ENCODE results near the gene C10orf143. TPM values are rescaled to one million over a fixed set of nuclear protein-coding genes. Genes with fewer than 3 reads are reported as not detected.
"Not testable (repeated sequence)": the region's sequence is repeated elsewhere in the genome, so short reads cannot be mapped to it uniquely, and the experiment has no call there.

C10orf143 gene
- total RNA-seq, 1 donor from 2014 or later = 2.5 TPM

GRCh38 chr10:130026670-130027456 lies 83.8 kb downstream of the C10orf143 start:
- H3K9me3 Mint-ChIP-seq = no peaks in the 10 kb centered on the region
- no peaks in the 10 kb centered on the region for H3K27me3 Mint-ChIP-seq
- H3K36me3 Mint-ChIP-seq (ENCODE audit: low read depth) = no peaks in the 10 kb centered on the region
- no peak overlapping the region for H3K4me3 Mint-ChIP-seq
- intact Hi-C loops (cut with micrococcal nuclease) = no loop called here
- DNase-seq = no peak
- no peak overlapping the region for H3K27ac Mint-ChIP-seq
- H3K4me1 Mint-ChIP-seq = no peaks in the 10 kb centered on the region

GRCh38 chr10:130025811-130026485 lies 84.7 kb downstream of the C10orf143 start:
- H3K4me1 Mint-ChIP-seq = peaks cover 2% of the 10 kb centered on the region
- no peaks in the 10 kb centered on the region for H3K36me3 Mint-ChIP-seq (ENCODE audit: low read depth)
- no peak overlapping the region for H3K4me3 Mint-ChIP-seq
- no peaks in the 10 kb centered on the region for H3K27me3 Mint-ChIP-seq
- no peaks in the 10 kb centered on the region for H3K9me3 Mint-ChIP-seq
- intact Hi-C loops (cut with micrococcal nuclease) = no loop called here
- H3K27ac Mint-ChIP-seq = no peak overlapping the region
- DNase-seq = no peak

GRCh38 chr10:130025326-130025725 lies 85.3 kb downstream of the C10orf143 start:
- no peaks in the 10 kb centered on the region for H3K9me3 Mint-ChIP-seq

GRCh38 chr10:130024779-130025325 lies 85.8 kb downstream of the C10orf143 start:
- Mint-ChIP-seq H3K4me3 (no peak overlapping the region), H3K4me1 (peaks cover 2% of the 10 kb centered on the region), H3K9me3 (no peaks in the 10 kb centered on the region), H3K36me3 (ENCODE audit: low read depth) (no peaks in the 10 kb centered on the region), H3K27ac (no peak overlapping the region), H3K27me3 (no peaks in the 10 kb centered on the region)
- intact Hi-C loops (cut with micrococcal nuclease) = no loop called here
- DNase-seq = no peak

More at GRCh38 chr10:130025326-130025725, 85.3 kb downstream of the C10orf143 start:
- peaks cover 2% of the 10 kb centered on the region for H3K4me1 Mint-ChIP-seq
- intact Hi-C loops (cut with micrococcal nuclease) = no loop called here
- no peak overlapping the region for H3K27ac Mint-ChIP-seq
- DNase-seq = no peak
- H3K27me3 Mint-ChIP-seq = no peaks in the 10 kb centered on the region
- no peaks in the 10 kb centered on the region for H3K36me3 Mint-ChIP-seq (ENCODE audit: low read depth)
- no peak overlapping the region for H3K4me3 Mint-ChIP-seq

- H3K36me3 Mint-ChIP-seq (ENCODE audit: low read depth); H3K4me1 Mint-ChIP-seq; H3K27ac Mint-ChIP-seq; DNase-seq; H3K27me3 Mint-ChIP-seq; H3K4me3 Mint-ChIP-seq; H3K9me3 Mint-ChIP-seq; intact Hi-C loops (cut with micrococcal nuclease): not testable (repeated sequence)
These were observed 86.3 kb downstream of the C10orf143 start for GRCh38 chr10:130024326-130024725.

GRCh38 chr10:130023454-130024230 lies 87.0 kb downstream of the C10orf143 start:
- no peak overlapping the region for H3K27ac Mint-ChIP-seq
- intact Hi-C loops (cut with micrococcal nuclease) = no loop called here
- no peaks in the 10 kb centered on the region for H3K36me3 Mint-ChIP-seq (ENCODE audit: low read depth)
- H3K27me3 Mint-ChIP-seq = no peaks in the 10 kb centered on the region
- no peak overlapping the region for H3K4me3 Mint-ChIP-seq
- H3K4me1 Mint-ChIP-seq = peaks cover 2% of the 10 kb centered on the region
- H3K9me3 Mint-ChIP-seq = no peaks in the 10 kb centered on the region
- DNase-seq = no peak

GRCh38 chr10:130022511-130023299 lies 87.9 kb downstream of the C10orf143 start:
- no peak for DNase-seq
- peaks cover 8% of the 10 kb centered on the region for H3K4me1 Mint-ChIP-seq
- H3K4me3 Mint-ChIP-seq = no peak overlapping the region
- intact Hi-C loops (cut with micrococcal nuclease) = no loop called here
- H3K9me3 Mint-ChIP-seq = no peaks in the 10 kb centered on the region
- H3K27me3 Mint-ChIP-seq = no peaks in the 10 kb centered on the region
- no peak overlapping the region for H3K27ac Mint-ChIP-seq
- no peaks in the 10 kb centered on the region for H3K36me3 Mint-ChIP-seq (ENCODE audit: low read depth)

- no peaks in the 10 kb centered on the region for H3K9me3 Mint-ChIP-seq
- no peak for DNase-seq
- H3K27ac Mint-ChIP-seq = no peak overlapping the region
- no peaks in the 10 kb centered on the region for H3K27me3 Mint-ChIP-seq
- H3K4me3 Mint-ChIP-seq = no peak overlapping the region
- no peaks in the 10 kb centered on the region for H3K36me3 Mint-ChIP-seq (ENCODE audit: low read depth)
- H3K4me1 Mint-ChIP-seq = peaks cover 8% of the 10 kb centered on the region
- intact Hi-C loops (cut with micrococcal nuclease) = no loop called here
These were observed 88.5 kb downstream of the C10orf143 start for GRCh38 chr10:130022086-130022485.

- intact Hi-C loops (cut with micrococcal nuclease) = no loop called here
These were observed 89.2 kb downstream of the C10orf143 start for GRCh38 chr10:130021383-130021950.

GRCh38 chr10:130020651-130021382 lies 89.8 kb downstream of the C10orf143 start:
- H3K9me3 Mint-ChIP-seq = no peaks in the 10 kb centered on the region
- H3K4me3 Mint-ChIP-seq = no peak overlapping the region
- peaks cover 8% of the 10 kb centered on the region for H3K4me1 Mint-ChIP-seq
- H3K27ac Mint-ChIP-seq = peak overlapping the region; percentile 58
- no peaks in the 10 kb centered on the region for H3K27me3 Mint-ChIP-seq
- intact Hi-C loops (cut with micrococcal nuclease) = no loop called here
- H3K36me3 Mint-ChIP-seq (ENCODE audit: low read depth) = no peaks in the 10 kb centered on the region
- no peak for DNase-seq

More at GRCh38 chr10:130021383-130021950, 89.2 kb downstream of the C10orf143 start:
- H3K4me1 Mint-ChIP-seq = peaks cover 8% of the 10 kb centered on the region
- no peaks in the 10 kb centered on the region for H3K27me3 Mint-ChIP-seq
- no peak for DNase-seq
- H3K36me3 Mint-ChIP-seq (ENCODE audit: low read depth) = no peaks in the 10 kb centered on the region
- H3K27ac Mint-ChIP-seq = no peak overlapping the region
- H3K4me3 Mint-ChIP-seq = no peak overlapping the region
- no peaks in the 10 kb centered on the region for H3K9me3 Mint-ChIP-seq

- no peaks in the 10 kb centered on the region for H3K27me3 Mint-ChIP-seq
- H3K4me1 Mint-ChIP-seq = peaks cover 8% of the 10 kb centered on the region
- intact Hi-C loops (cut with micrococcal nuclease) = no loop called here
These were observed 91.9 kb downstream of the C10orf143 start for GRCh38 chr10:130018730-130019185.

GRCh38 chr10:130018265-130018664 lies 92.4 kb downstream of the C10orf143 start:
- DNase-seq = peak; percentile 66
- intact Hi-C loops (cut with micrococcal nuclease) = no loop called here
- no peaks in the 10 kb centered on the region for H3K9me3 Mint-ChIP-seq
- H3K27me3 Mint-ChIP-seq = no peaks in the 10 kb centered on the region
- H3K4me1 Mint-ChIP-seq = peaks cover 8% of the 10 kb centered on the region
- H3K4me3 Mint-ChIP-seq = no peak overlapping the region
- no peak overlapping the region for H3K27ac Mint-ChIP-seq
- H3K36me3 Mint-ChIP-seq (ENCODE audit: low read depth) = no peaks in the 10 kb centered on the region

More at GRCh38 chr10:130018730-130019185, 91.9 kb downstream of the C10orf143 start:
- DNase-seq = no peak
- no peaks in the 10 kb centered on the region for H3K36me3 Mint-ChIP-seq (ENCODE audit: low read depth)
- H3K4me3 Mint-ChIP-seq = no peak overlapping the region
- H3K27ac Mint-ChIP-seq = no peak overlapping the region
- no peaks in the 10 kb centered on the region for H3K9me3 Mint-ChIP-seq

Measured in activated CD4-positive, alpha-beta T cell treated with anti-CD3 and anti-CD28 coated beads, Interleukin-2, amount 10 ng/mL, durations not matched to agents 24 days and 14 days (primary cell).